ENCODE results near the gene MTERF4.
"Not testable (repeated sequence)": the region's sequence is repeated elsewhere in the genome, so short reads cannot be mapped to it uniquely, and the experiment has no call there.

Gene MTERF4

GRCh38 chr2:241095594-241096290 is 6.3 kb downstream of the MTERF4 start:
- TF ChIP-seq CTCF (IDR thresholded peaks at IDR 0.05; ENCODE audit: insufficient read depth, low read depth, low read length, missing control alignments), result no peak
- no peak overlapping the region for H3K4me3 ChIP-seq (ENCODE audit: low read depth, low read length)
- DNase-seq (ENCODE audit: low read depth), result no peak

GRCh38 chr2:241094924-241095420 is 7.1 kb downstream of the MTERF4 start:
- no peak for DNase-seq (ENCODE audit: low read depth)
- no peak for TF ChIP-seq CTCF (IDR thresholded peaks at IDR 0.05; ENCODE audit: insufficient read depth, low read depth, low read length, missing control alignments)
- no peak overlapping the region for H3K4me3 ChIP-seq (ENCODE audit: low read depth, low read length)

- DNase-seq (ENCODE audit: low read depth), result no peak
- no peak for TF ChIP-seq CTCF (IDR thresholded peaks at IDR 0.05; ENCODE audit: insufficient read depth, low read depth, low read length, missing control alignments)
- H3K4me3 ChIP-seq (ENCODE audit: low read depth, low read length), result no peak overlapping the region
Observed at GRCh38 chr2:241094172-241094571, 7.9 kb downstream of the MTERF4 start.

DNA sequence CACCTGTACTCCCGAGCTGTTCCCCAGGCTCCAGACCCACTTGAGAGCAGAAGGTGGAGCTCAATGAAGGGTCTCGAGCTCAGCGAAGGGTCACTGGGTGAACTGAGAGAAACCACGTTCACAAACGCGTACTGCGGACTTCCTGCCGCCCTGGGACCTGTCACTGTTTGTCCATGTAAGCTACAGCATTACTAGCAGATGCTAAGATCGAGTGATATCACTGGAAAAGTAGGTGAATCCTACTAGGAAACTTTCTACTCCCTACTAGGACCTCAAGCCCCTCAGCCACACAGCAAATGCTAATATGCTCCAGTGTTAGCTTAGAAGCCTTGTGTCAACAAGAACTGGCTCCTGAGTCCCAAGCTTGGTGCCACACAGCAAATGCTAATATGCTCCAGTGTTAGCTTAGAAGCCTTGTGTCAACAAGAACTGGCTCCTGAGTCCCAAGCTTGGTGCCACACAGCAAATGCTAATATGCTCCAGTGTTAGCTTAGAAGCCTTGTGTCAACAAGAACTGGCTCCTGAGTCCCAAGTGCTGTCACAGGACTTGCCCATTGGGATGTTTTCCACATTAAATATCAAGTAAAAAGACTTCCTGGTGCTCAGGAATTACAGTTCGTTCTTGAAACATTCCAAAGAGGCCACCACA is 8.8 kb downstream of the MTERF4 start:
- H3K4me3 ChIP-seq (ENCODE audit: low read depth, low read length); DNase-seq (ENCODE audit: low read depth): not testable (repeated sequence)

- DNase-seq (ENCODE audit: low read depth), result no peak
- no peak overlapping the region for H3K4me3 ChIP-seq (ENCODE audit: low read depth, low read length)
- no peak for TF ChIP-seq CTCF (IDR thresholded peaks at IDR 0.05; ENCODE audit: insufficient read depth, low read depth, low read length, missing control alignments)
Observed at GRCh38 chr2:241092677-241093076, 9.4 kb downstream of the MTERF4 start.

DNA sequence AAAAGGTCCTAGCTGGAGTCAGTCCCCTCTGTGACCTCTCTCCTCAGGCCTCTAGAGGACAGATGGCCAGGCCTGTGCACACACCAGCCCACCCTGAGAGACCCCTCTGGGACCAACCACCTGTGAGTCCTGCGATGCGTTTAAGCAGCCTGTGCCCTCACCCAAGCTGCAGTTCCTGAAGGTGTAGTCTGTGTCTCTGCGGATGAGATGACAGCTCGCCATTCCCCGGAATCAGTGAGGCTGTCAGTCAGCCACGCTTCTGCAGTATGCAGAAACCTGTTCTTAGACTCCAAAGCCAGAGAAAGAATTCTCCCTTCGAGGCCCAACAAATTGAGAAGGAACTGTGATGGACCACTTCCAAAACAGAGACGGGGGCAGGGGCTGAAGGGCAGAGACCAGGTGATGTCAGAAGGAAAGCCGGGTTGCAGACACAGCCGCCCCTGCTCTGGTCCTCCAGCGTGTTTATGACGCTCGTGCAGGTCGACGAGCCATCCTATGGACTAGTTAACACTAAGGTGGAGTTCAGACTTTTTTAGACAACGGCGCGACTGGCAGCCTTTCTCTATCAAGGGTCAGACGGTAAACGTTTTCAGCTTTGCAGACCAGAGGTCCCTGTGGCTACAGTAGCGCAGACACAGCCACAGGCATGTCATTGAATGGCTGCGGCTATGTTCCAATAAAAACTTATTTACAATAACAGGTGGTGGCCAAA is 10.2 kb downstream of the MTERF4 start:
- no peak for DNase-seq (ENCODE audit: low read depth)
- no peak overlapping the region for H3K4me3 ChIP-seq (ENCODE audit: low read depth, low read length)
- TF ChIP-seq CTCF (IDR thresholded peaks at IDR 0.05; ENCODE audit: insufficient read depth, low read depth, low read length, missing control alignments), result no peak

DNA sequence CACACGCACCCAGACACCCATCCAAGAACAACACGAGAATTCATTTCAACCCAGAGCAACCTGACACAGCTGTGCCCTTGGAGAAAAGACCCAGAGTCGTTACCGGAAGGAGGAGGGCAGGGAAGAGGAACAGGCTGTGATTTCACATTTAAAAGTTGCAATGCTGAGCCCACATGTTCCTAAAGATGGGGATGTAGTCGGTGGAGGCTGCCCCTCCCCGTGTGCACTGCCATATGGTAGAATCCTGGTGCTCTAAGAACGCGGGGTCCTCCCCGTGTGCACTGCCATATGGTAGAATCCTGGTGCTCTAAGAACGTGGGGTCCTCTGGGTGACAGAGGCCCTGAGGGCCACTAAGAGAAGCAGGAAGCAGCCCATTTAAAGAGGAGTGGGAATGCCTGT is 10.9 kb downstream of the MTERF4 start:
- DNase-seq (ENCODE audit: low read depth), result no peak
- TF ChIP-seq CTCF (IDR thresholded peaks at IDR 0.05; ENCODE audit: insufficient read depth, low read depth, low read length, missing control alignments), result no peak
- no peak overlapping the region for H3K4me3 ChIP-seq (ENCODE audit: low read depth, low read length)

Measured in GM12865 (cell line).